Measurements from ENCODE around the gene CACTIN.
"Not testable (repeated sequence)": the region's sequence is repeated elsewhere in the genome, so short reads cannot be mapped to it uniquely, and the experiment has no call there.

CACTIN gene

GRCh38 chr19:3585301-3586126 lies 41.1 kb downstream of the CACTIN start, which contains the start of gene GIPC3:
Gene GIPC3 (plus strand): TSS chr19:3585478. CDS start chr19:3585598, 120 bp downstream.
- DNase-seq, result no peak

DNA sequence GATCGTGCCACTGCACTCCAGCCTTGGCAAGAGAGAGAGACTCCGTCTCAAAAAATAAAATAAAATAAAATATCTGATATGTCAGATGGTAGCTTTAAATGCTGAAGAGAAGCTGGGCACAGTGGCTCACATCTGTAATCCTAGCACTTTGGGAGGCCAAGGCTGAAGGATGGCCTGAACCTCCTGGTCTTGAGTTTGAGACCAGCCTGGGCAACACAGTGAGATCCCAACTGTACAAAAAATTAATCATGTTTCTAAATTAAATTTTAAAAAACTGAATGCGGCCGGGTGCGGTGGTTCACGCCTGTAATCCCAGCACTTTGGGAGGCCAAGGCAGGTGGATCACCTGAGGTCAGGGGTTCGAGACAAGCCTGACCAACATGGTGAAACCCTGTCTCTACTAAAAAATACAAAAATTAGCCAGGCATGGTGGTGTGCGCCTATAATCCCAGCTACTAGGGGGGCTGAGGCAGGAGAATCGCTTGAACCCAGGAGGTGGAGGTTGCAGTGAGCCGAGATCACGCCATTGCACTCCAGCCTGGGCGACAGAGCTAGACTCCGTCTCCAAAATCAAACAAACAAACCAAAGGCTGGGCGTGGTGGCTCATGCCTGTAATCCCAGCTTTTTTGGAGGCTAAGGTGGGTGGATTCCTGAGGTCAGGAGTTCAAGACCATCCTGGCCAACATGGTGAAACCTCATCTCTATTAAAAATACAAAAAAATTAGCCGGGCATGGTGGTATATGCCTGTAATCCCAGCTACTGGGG lies 42.4 kb downstream of the CACTIN start:
- DNase-seq, result not testable (repeated sequence)

DNA sequence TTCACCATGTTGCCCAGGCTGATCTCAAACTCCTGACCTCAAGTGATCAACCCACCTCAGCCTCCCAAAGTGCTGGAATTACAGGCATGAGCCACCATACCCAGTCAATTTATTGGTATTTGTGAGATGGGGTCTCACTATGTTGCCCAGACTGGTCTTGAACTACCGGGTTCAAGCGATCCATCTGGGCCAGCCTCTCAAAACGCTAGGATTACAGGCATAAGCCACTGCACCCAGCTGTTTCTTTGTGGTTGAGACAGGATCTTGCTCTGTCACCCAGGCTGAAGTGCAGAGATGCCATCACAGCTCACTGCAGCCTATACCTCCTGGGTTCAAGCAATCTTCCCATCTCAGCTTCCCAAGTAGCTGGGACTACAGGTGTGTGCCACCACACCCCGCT lies 44.8 kb downstream of the CACTIN start:
- DNase-seq, result not testable (repeated sequence)

- no peak for DNase-seq
Observed at GRCh38 chr19:3580156-3580934, 46.2 kb downstream of the CACTIN start.

DNA sequence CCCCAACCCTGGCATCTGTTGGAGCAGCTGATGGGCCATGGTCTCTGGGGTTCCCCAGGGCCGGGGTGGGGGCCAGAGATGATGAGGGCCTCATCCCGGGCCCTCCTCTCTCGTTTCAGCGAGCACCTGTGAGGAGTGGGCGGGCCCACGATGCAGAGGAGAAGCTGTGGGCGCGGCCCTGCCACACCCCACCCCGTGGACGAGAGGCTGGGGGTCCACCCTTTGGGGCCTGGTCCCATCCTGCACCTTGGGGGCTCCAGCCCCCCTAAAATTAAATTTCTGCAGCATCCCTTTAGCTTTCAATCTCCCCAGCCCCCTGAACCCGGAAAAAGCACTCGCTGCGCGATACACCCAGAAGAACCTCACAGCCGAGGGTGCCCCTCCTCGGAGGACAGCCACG lies 48.2 kb downstream of the CACTIN start:
- DNase-seq, result no peak

- DNase-seq, result no peak
Observed at GRCh38 chr19:3577723-3578344, 48.8 kb downstream of the CACTIN start.

- DNase-seq, result no peak
Observed at GRCh38 chr19:3576696-3577443, 49.7 kb downstream of the CACTIN start.

GRCh38 chr19:3575949-3576673 lies 50.5 kb downstream of the CACTIN start:
- DNase-seq, result no peak

DNA sequence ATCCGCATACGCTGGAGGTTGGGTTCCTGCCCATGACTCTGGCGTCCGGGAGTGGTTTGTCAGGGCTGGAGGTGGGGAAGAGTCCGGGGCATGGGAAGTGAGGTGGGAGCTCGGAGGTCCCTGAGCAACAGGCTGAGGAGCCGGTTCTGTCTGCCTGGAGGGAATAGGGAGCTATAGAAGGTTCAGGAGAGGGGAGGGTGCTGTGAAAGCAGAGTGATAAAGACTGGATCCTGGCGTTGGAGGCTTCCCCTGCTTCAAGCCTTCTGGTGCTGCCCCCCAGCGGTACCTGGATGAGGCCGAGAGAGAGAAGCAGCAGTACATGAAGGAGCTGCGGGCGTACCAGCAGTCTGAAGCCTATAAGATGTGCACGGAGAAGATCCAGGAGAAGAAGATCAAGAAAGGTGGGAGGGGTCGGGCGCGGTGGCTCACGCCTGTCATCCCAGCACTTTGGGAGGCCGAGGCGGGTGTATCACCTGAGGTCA lies 51.3 kb downstream of the CACTIN start:
- DNase-seq, result peak; percentile 25

DNA sequence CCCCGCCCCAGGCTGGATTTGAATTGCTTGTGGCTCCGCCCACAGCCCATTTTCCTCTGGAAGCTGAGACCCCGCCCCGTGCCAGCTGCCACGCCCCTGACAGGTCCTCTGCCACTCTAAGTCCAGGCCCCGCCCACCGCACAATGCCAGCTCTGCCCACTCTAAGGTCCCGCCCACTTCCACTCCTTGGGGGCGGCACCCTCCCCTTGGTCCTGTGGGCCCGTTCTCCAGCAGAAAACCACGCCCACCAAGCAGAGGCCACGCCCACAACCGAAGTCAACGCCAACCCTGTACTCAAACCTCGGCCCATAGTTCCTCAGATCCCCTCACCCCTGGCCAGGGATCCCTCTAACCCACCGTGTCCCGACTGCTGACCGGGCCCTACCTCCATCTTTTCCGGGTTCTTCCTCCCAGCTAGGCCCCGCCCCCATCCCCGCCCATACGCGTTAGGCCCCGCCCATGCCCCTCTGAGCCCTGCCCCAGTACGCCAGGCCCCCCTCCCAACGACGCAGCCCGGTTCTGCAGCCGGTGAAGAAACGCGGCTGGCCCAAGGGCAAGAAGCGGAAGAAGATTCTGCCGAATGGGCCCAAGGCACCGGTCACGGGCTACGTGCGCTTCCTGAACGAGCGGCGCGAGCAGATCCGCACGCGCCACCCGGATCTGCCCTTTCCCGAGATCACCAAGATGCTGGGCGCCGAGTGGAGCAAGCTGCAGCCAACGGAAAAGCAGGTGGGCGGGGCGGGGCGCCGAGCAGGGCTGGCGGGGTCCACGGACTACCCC lies 52.5 kb downstream of the CACTIN start:
- peak; percentile 89 for DNase-seq

DNA sequence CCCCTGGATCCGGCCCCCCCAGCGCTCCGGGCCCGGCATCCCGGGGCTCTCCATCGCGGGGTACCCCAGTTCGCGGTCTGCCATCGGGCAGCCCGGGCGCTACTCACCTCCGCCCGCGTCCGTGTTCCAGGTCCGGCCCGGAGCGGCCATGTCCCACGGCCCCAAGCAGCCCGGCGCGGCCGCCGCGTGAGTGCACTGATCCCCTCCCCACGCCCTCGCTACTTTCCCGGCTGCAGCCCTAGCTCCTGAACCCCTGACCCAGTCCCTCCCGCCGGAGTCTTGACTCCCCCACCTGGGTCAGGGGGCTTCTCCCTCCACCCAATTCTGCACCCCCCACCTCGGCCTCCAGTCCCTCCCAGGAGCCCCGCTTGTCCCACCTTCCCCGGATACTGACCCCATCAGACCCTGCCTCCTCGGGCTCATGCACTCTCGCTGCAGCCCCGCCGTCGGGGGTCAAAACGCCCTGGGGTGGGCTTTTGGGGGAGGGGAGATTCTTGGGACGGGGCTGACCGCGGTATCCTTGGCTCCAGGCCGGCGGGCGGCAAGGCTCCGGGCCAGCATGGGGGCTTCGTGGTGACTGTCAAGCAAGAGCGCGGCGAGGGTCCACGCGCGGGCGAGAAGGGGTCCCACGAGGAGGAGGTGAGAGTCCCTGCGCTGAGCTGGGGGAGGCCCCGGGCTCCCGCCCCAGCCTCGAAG lies 53.3 kb downstream of the CACTIN start:
- no peak for DNase-seq

GRCh38 chr19:3572855-3573161 lies 53.8 kb downstream of the CACTIN start, which contains the start of gene HMG20B:
Gene HMG20B (plus strand): TSS chr19:3572944. CDS start chr19:3573310, 366 bp downstream.
- DNase-seq, result no peak

DNA sequence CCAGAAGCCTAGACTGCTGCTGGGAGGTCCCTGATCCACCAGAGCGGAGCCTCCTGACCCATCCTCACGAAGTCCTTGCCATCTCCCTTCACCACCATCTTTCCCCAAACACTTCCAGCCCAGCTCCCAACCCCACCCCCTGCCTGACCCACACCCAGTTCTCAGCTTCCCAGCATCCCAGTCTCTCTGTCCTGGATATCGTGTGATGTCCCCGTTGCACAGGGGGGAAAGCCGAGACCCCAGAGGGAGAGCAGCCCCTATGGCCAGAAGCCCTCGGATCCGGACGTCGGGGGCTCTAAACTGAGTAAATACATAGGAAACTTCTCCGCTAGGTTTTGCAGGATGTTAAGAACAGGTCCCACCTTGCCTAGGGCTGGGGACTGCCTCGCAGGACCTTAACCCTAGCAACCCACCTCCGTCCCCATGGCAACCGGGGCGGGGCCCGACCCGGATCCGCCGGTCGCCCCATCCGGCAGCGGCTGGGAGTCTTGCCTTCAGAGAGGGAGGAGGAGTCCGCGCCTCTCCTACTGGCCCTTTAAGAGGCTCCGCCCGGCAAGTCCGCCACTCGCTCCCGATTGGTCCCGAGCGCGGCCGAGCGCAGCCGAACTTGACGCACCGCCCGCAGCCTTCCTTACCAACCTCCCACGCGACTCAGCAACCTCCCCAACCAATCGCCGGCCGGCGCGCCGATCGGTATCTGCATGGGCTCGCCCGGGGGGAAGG lies 54.3 kb downstream of the CACTIN start:
- DNase-seq, result peak; percentile 99

DNA sequence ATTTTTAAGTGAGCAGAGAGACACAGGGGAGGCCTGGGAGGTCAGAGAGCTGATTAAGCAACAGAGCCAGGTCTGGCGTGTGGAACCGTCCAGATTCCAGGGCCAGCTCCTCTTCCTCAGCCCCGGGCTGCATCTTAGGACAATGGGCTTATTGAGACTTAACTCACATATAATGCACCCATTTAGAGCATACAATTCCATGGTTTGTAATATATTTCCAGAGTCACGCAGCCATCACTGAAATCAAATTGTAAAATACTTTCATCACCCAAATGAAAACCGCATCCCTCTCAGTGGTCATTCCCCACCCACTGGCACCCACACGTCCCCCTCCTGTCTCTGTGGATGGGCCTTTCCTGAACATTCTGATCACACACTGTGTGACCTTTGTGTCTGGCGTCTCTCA lies 56.0 kb downstream of the CACTIN start:
- DNase-seq, result no peak

DNA sequence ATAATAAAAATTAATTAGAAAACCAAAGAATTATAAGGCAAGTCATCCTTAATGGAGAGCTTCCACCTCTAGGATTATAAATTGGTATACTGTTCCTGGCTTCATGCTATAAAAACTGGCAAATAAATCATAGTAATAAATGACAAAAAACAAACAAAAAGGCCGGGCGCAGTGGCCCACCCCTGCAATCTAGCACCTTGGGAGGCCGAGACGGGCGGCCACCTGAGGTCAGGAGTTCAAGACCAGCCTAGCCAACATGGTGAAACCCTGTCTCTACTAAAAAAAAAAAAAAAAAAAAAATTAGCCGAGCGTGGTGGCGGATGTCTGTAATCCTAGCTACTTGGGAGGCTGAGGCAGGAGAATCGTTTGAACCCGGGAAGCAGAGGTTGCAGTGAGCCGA lies 56.5 kb downstream of the CACTIN start:
- not testable (repeated sequence) for DNase-seq

DNA sequence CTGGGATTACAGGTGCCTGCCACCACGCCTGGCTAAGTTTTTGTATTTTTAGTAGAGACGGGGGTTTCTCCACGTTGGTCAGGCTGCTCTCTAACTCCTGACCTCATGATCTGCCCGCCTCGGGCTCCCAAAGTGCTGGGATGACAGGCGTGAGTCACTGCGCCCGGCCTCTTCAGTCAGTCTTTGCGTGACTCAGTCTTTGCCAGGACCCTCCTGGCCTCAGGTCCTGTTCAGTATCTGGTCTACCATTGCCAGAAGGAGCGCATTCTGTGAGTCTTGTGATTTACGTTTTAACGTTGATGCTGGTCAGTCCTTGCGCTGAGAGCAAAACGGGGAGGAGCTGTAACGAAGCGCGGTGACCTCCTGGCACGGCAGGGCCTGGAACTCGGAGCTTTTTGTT lies 61.5 kb downstream of the CACTIN start:
- no peak for DNase-seq

DNA sequence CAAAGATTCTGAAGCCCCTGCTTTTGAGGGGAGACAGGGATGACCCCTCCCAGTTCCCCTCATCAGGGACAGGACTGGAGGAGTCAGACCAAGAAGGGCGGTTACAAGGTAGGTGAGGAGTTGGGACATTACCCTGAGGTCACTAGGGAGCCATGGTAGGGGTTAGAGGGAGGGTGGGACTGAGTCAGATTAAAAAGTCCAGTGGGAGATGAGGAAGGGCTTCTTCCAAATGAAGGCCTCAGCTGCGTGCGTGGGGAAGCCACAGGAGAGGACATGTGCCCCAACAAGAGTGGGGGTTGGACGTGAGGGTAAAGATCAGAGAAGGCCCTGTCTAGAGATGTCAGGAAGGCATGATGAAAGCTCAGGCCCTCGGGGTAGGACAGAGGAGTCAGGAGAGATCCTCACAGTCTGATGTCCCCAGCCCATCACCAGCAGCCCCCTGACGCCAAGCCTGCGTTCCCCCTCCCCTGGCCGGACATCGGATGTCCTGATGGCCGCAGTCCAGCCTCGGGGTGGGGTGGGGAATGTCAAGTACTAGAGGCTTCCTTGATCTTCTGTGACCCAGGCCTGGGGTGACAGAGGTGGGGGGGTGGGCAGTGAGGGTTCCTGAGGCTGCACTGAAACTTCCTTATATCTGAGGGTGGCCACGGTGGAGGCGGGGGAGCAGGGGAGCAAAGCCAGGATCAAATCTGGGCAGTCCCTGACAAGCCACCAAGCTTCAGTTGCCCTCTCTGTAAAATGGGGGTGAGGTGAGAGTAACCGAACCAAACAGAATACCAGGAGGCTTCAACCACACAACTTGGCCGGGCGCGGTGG lies 62.7 kb downstream of the CACTIN start:
- no peak for DNase-seq
